MM.1S (cell line): ENCODE data around the gene KCNA2.

Experiments used
- DNase-seq: peaks from one replicate; pipeline ENCODE4 v3.0.0-alpha.2; 2015
- H2AFZ ChIP-seq: fragments of 300-600 bp; sonication (generic); 2 replicates; pipeline ENCODE4 v1.6.0; 2016; ENCODE audit warnings: antibody characterized with exemption, low read length
- H3F3A ChIP-seq: fragments of 300-600 bp; sonication (generic); 2 replicates; pipeline ENCODE4 v1.6.1; 2016; ENCODE audit warnings: mild to moderate bottlenecking, antibody characterized with exemption, low read length, moderate library complexity, mixed read lengths; ENCODE audit not compliant: insufficient read depth
- H3K27ac ChIP-seq: fragments of 300-600 bp; sonication (generic); 2 replicates; pipeline ENCODE4 v1.5.1; 2016; ENCODE audit warnings: mild to moderate bottlenecking, low read length
- H3K27me3 ChIP-seq: fragments of 300-600 bp; sonication (generic); replicated peaks from 2 replicates; pipeline ENCODE4 v1.6.0; 2016; ENCODE audit warnings: low read length; ENCODE audit not compliant: insufficient read depth
- H3K36me3 ChIP-seq: fragments of 300-600 bp; sonication (generic); replicated peaks from 2 replicates; pipeline ENCODE4 v1.6.1; 2016; ENCODE audit warnings: mild to moderate bottlenecking, low read length, mixed read lengths; ENCODE audit not compliant: insufficient read depth
- H3K4me1 ChIP-seq: fragments of 300-600 bp; sonication (generic); 2 replicates; pipeline ENCODE4 v1.6.1; 2016; ENCODE audit warnings: low read length, mixed read lengths
- H3K4me2 ChIP-seq: fragments of 300-600 bp; sonication (generic); 2 replicates; pipeline ENCODE4 v1.6.0; 2016; ENCODE audit warnings: low read depth, low read length
- H3K4me3 ChIP-seq: fragments of 300-600 bp; sonication (generic); 2 replicates; pipeline ENCODE4 v1.5.1; 2016; ENCODE audit warnings: low read length, mixed read lengths
- H3K79me2 ChIP-seq: fragments of 300-600 bp; sonication (generic); 2 replicates; pipeline ENCODE4 v1.6.1; 2016; ENCODE audit warnings: mixed run types, low read length, mixed read lengths
- H3K9ac ChIP-seq: fragments of 300-600 bp; sonication (generic); 2 replicates; pipeline ENCODE4 v1.6.1; 2016; ENCODE audit warnings: low read length, mixed read lengths
- H3K9me2 ChIP-seq: fragments of 300-600 bp; sonication (generic); replicated peaks from 2 replicates; pipeline ENCODE4 v1.6.1; 2016; ENCODE audit warnings: mild to moderate bottlenecking, low read length, mixed read lengths; ENCODE audit not compliant: insufficient read depth
- H3K9me3 ChIP-seq: fragments of 300-600 bp; sonication (generic); replicated peaks from 2 replicates; pipeline ENCODE4 v1.6.1; 2016; ENCODE audit warnings: mild to moderate bottlenecking, low read length, mixed read lengths; ENCODE audit not compliant: insufficient read depth
- H4K20me1 ChIP-seq: fragments of 300-600 bp; sonication (generic); 2 replicates; pipeline ENCODE4 v1.6.1; 2016; ENCODE audit warnings: mild to moderate bottlenecking, low read length, moderate library complexity, mixed read lengths; ENCODE audit not compliant: insufficient read depth
- CTCF ChIP-seq: fragments of 300-600 bp; sonication (generic); IDR thresholded peaks from 2 replicates; pipeline ENCODE4 v1.5.1; 2016; ENCODE audit warnings: antibody characterized with exemption, low read length, mixed read lengths
- EZH2 ChIP-seq: fragments of 300-600 bp; sonication (generic); optimal IDR thresholded peaks from 2 replicates; pipeline ENCODE3; 2017; ENCODE audit warnings: low read depth, mild to moderate bottlenecking, antibody characterized with exemption, low read length, mixed read lengths
- EZH2phosphoT487 ChIP-seq: fragments of 300-600 bp; sonication (generic); IDR thresholded peaks from 2 replicates; pipeline ENCODE4 v1.6.1; 2018; ENCODE audit warnings: antibody characterized with exemption, low read length

The KCNA2 gene

GRCh38 chr1:110638058-110638457 is 31.9 kb upstream of the KCNA2 start:
- Histone ChIP-seq H3K4me3 (no peak overlapping the region), H3K4me1 (peaks cover 68% of the 10 kb centered on the region), H3F3A (peaks cover 46% of the 10 kb centered on the region), H3K79me2 (peaks cover 3% of the 10 kb centered on the region), H3K27ac (peak overlapping the region; percentile 100), H3K4me2 (peak overlapping the region; percentile 43), H3K9ac (peak overlapping the region; percentile 45; the same call in 1 of the 2 replicates), H2AFZ (no peak overlapping the region), H4K20me1 (no peaks in the 10 kb centered on the region), H3K27me3 (no peaks in the 10 kb centered on the region), H3K9me2 (no peaks in the 10 kb centered on the region), H3K36me3 (no peaks in the 10 kb centered on the region), H3K9me3 (no peaks in the 10 kb centered on the region)
- TF ChIP-seq EZH2 (no peak), CTCF (peak; percentile 27)
- DNase-seq, result peak; percentile 53

- TF ChIP-seq EZH2, result no peak
- no peak for TF ChIP-seq EZH2phosphoT487
- TF ChIP-seq CTCF, result no peak; the same call in 1 of the 2 replicates
- Histone ChIP-seq H3K9me3 (no peaks in the 10 kb centered on the region), H3K36me3 (no peaks in the 10 kb centered on the region), H3K4me2 (peak overlapping the region; percentile 43), H3K9me2 (no peaks in the 10 kb centered on the region), H3K9ac (peak overlapping the region; percentile 45), H3K4me3 (no peak overlapping the region), H3K4me1 (peaks cover 74% of the 10 kb centered on the region), H4K20me1 (no peaks in the 10 kb centered on the region), H3K27me3 (no peaks in the 10 kb centered on the region), H3K27ac (peak overlapping the region; percentile 100), H3K79me2 (peaks cover 7% of the 10 kb centered on the region), H2AFZ (no peak overlapping the region), H3F3A (peaks cover 52% of the 10 kb centered on the region)
- no peak for DNase-seq
These were observed 31.3 kb upstream of the KCNA2 start for GRCh38 chr1:110637475-110637874.

- TF ChIP-seq CTCF, result no peak
- Histone ChIP-seq H3K27ac (peak overlapping the region; percentile 100), H3K9ac (peak overlapping the region; percentile 75), H3K9me2 (no peaks in the 10 kb centered on the region), H4K20me1 (no peaks in the 10 kb centered on the region), H3F3A (peaks cover 63% of the 10 kb centered on the region), H3K79me2 (peaks cover 15% of the 10 kb centered on the region), H3K36me3 (no peaks in the 10 kb centered on the region), H3K4me2 (peak overlapping the region; percentile 79), H3K4me3 (peak overlapping the region; percentile 31; the same call in 1 of the 2 replicates), H3K9me3 (no peaks in the 10 kb centered on the region), H3K4me1 (peaks cover 76% of the 10 kb centered on the region), H3K27me3 (no peaks in the 10 kb centered on the region), H2AFZ (no peak overlapping the region)
- peak; percentile 74 for DNase-seq
These were observed 30.2 kb upstream of the KCNA2 start for GRCh38 chr1:110636149-110636935.
